CD4-positive, alpha-beta T cell treated with Interleukin-17A for 4 hours (primary cell): ENCODE results near the gene FAM89A.

Experiments used
- DNase-seq: peaks from one replicate; pipeline ENCODE4 v3.0.0-alpha.2; 2020; ENCODE audit warnings: mixed read lengths

FAM89A gene

GRCh38 chr1:231040019-231040799 is at the start of gene FAM89A:
TSS of gene FAM89A (minus strand) at chr1:231040254. CDS start at chr1:231040211, 43 bp downstream.
- DNase-seq = peak; percentile 88

- DNase-seq = no peak
Observed at GRCh38 chr1:231084353-231084752, 44.3 kb upstream of the FAM89A start.

- DNase-seq = no peak
Observed at GRCh38 chr1:231079163-231079562, 39.1 kb upstream of the FAM89A start.

GRCh38 chr1:231078250-231078649 is 38.2 kb upstream of the FAM89A start:
- DNase-seq = no peak

GRCh38 chr1:231076802-231077201 is 36.7 kb upstream of the FAM89A start:
- no peak for DNase-seq

GRCh38 chr1:231075497-231075896 is 35.4 kb upstream of the FAM89A start:
- no peak for DNase-seq

GRCh38 chr1:231075020-231075419 is 35.0 kb upstream of the FAM89A start:
- DNase-seq = no peak

GRCh38 chr1:231074046-231074445 is 34.0 kb upstream of the FAM89A start:
- DNase-seq = no peak

GRCh38 chr1:231073331-231073730 is 33.3 kb upstream of the FAM89A start:
- no peak for DNase-seq

GRCh38 chr1:231072502-231073094 is 32.5 kb upstream of the FAM89A start:
- no peak for DNase-seq

GRCh38 chr1:231072041-231072440 is 32.0 kb upstream of the FAM89A start:
- DNase-seq = no peak

GRCh38 chr1:231070758-231071444 is 30.8 kb upstream of the FAM89A start:
- no peak for DNase-seq

GRCh38 chr1:231069333-231069732 is 29.3 kb upstream of the FAM89A start:
- DNase-seq = no peak

GRCh38 chr1:231068762-231069161 is 28.7 kb upstream of the FAM89A start:
- DNase-seq = no peak

- no peak for DNase-seq
Observed at GRCh38 chr1:231065510-231066241, 25.6 kb upstream of the FAM89A start.

GRCh38 chr1:231064418-231064817 is 24.4 kb upstream of the FAM89A start:
- no peak for DNase-seq

GRCh38 chr1:231063331-231063730 is 23.3 kb upstream of the FAM89A start:
- no peak for DNase-seq

GRCh38 chr1:231062500-231063270 is 22.6 kb upstream of the FAM89A start:
- DNase-seq = no peak

- no peak for DNase-seq
Observed at GRCh38 chr1:231059566-231060193, 19.6 kb upstream of the FAM89A start.

GRCh38 chr1:231058416-231059109 is 18.5 kb upstream of the FAM89A start:
- DNase-seq = no peak

GRCh38 chr1:231057410-231057809 is 17.4 kb upstream of the FAM89A start:
- no peak for DNase-seq
